Left lobe of liver (tissue), 2 donors: ENCODE data around the gene PLXDC2. TPM values are rescaled to one million over a fixed set of nuclear protein-coding genes. Genes with fewer than 3 reads are reported as not detected.

Experiments used
- ATAC-seq: fragments of 200-7000 bp; cut with Tn5 transposase; one replicate; pipeline ENCODE4 v1.9.1; 2020; ENCODE audit warnings: mild to moderate bottlenecking, moderate library complexity
- DNase-seq: peaks from one replicate; pipeline ENCODE4 v3.0.0-alpha.2; 2020; ENCODE audit warnings: low spot score
- total RNA-seq: library from RNA; stranded (reverse); gene quantifications from one replicate; pipeline ENCODE4 v1.2.1, GENCODE V29; 2021
- donor health status: DM: no; HTN: no; CAD: no; lungs with moderate emphysema.
- donor health status: DM: no; HTN: yes; CAD: no.

The PLXDC2 gene
- total RNA-seq, 1 donor from 2014 or later, result 5.0 TPM

DNA sequence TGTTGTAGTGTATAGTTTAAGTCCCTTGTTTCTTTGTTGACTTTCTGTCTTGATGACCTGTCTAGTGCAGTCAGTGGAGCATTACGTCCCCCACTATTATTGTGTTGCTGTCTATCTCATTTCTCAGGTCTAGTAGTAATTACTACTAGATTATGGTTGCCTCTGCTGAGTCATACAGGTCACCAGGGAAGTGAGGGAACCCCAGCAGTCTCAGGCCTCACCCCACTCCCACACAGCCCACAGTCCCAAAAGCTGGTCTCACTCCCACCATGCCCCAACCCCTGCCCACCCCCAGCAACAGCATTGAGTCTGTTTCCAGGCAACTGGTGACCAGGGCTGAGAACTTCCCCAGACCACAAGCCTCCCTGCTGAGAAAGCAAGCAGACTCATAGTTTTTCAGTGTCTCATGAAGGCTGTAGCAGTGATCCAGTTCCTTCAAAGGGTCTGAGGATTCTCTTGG lies 88.0 kb downstream of the PLXDC2 start:
- ATAC-seq (no peak), DNase-seq (no peak)

DNA sequence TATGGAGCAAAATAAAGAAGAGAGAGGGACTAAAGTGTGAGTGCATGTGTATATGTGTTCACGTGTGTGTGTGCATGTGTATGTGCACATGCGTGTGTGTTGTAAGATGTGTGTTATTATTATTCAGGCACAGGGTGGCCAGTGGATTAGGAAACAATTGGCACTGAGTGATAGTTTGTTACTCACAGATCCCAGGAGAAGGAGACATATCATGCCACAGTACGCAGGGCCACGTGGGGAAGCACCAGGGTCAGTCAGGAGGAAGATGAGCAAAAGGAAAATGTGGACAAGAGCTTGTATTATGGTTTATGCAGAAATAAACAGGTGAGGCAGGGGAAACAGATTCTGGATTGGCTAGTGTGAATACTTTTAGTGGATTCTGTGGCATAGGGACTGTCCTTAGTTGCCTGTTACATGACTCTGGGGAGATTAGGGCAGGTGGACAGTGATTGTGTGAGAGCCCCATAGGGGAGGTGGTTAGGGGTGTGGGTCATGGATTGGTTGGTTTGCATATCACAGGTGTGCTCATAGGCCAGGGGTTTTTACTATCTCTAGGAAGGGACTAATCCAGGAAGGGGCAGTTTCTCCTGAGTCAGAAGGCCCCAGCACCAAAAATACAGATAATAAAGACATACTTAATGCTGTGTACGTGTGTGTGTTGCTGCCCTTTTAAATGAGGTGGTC lies 90.0 kb downstream of the PLXDC2 start:
- ATAC-seq (no peak), DNase-seq (no peak)

DNA sequence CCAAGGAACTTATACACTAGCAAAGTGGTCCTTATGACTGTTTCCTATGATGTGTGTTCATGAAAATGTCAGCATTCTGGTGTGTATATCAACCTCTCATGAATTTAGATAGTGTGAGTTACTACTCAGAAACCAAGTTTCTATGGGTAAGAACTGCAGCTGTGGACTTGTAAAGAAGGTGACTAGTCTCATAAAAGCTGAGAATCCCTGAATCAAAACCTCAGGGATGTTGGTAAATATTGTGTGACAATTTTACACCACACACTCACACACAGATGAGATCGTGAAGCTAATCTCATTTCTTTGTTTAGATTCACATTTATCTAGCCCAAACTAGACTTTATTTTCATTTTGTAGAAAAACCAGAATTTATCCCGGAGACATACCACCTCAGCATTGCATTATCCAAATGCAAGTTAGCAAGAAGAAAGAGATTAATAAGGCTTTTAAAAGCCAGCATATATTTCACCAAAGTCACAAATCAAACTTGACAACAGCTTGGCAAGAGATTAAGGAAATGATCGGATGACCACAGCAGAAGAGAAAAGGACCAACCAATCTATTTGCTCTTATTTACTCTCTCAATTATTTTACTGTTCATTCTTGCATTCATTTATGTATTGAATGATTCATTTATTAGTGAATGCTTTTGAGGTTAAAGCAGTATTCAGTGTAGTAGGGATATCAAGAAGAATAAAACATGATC lies 92.9 kb downstream of the PLXDC2 start:
- DNase-seq, result no peak
- no peak for ATAC-seq

DNA sequence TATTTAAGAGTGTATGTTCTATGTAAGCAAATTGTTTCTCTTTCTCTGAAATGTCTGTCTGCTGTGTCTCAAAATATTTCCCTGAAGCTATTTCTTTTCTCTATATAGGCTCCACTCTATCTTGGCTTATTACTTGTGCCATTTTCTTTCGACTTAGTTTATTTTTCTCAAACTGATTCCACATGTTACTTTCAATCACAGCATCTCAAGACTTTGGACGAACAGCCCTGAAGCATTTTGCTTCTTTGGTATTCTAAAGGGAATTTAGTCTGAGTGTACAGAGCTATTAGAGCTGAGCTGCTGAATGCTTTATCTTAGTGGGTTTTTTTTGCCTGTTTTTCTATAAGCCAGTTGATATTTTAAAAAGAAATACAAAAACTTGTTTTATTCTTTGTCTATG lies 95.7 kb downstream of the PLXDC2 start:
- DNase-seq (no peak), ATAC-seq (no peak)

DNA sequence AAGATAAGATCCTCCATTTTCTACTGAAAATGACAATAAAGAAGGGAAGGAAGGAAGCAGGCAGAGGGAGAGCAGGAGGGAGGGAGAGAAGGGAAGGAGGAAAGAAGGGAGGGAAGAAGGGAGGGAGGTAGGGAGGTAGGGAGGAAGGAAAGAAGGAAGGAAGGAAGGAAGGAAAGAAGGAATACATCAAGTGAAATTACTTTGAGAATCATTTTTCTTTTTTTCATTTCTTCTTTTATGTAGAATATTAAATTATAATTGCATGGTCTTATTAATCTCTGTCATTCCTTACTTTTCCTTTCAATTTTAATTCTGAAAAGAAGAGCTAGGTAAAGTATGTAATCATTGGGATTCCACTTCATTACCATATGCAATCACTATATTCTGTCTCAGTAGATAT lies 97.8 kb downstream of the PLXDC2 start:
- DNase-seq (no peak), ATAC-seq (no peak)

DNA sequence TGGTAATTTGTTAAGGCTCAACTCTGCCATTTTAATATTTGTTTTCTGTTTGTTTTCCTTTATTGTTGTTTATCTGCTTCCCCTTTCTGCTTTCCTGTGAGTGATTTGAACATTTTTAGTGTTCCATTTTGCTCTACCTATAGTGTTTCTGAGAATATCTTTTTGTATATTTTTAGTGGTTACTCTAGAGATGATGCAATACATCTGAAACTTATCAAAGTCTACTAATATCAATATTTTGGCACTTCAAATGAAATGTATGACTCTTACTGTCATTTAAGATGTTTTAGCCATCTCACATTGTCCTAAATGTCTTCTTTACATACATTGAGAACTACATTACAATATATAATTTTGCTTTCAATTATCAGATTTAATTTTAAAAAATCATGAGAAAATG lies 98.9 kb downstream of the PLXDC2 start:
- ATAC-seq, result no peak
- DNase-seq, result no peak

DNA sequence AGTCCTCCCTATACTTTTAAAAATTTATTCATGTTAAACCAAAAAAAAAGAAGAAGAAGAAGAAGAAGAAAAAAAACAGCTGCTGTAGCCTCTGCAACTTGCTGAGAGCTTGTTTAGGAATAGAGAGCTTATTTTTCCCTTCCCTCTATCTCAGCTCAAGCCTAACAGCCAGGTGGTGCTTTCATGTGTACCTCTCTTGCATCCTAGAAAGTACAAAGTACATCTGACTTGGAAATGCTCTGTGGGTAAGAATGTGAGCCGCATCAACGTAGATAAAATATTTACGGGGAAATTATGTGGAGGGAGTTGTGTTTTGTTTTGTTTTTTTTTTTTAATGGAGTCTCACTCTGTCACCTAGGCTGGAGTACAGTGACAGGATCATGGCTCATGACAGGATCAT lies 99.6 kb downstream of the PLXDC2 start:
- peak; percentile 83 for ATAC-seq
- DNase-seq, result no peak

DNA sequence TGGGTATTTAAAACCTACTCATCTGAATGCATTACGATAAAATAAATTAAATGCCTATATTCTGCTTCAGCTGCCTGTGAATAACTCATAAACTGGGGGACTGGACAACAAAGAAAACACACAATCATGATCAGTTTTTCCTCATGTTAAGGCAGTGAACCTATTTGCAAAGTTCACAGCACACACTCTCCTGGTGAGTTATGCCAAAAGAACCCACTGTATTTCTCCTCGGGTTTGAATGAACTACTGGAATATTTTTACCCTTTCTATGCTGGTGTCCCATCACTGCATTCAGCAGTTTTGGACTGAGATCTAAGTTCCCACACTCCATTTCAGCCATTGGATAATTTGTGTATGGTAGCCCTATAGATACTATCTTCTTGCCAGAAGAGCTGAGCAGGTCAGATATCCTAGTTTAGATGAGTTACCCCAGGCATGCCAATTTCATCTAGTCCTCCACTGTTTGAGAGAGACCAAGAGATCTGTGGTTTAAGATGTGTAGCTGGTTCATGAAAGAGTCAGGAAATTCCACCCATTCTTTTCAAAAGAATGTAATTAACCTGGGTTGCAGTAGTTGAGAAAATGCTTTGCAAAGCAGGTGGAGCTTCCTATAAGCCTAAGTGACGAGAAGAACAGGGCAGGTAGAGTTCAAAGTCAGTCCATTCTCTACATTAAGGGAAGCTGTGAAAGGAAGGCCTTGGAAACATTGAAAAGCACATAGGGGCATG lies 101.7 kb downstream of the PLXDC2 start:
- DNase-seq (no peak), ATAC-seq (no peak)

DNA sequence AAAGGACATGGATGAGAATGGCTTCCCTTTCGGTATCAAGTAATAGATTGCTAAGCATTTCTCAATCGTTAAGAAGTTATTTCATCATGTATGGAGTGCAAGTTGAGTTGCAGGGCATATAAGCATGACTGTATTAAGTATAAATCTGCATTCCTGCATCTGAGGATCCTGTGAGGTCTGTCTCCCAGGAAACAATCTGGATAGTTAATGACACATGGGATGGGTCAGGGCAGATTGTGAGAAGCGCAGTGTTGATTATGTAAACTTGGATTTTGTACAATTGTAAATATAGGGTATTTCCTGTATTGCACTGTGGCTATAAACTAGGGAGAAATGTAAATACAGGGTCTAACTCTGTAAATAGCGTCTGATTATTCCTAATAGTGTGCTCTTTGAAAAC lies 102.6 kb downstream of the PLXDC2 start:
- ATAC-seq, result no peak

DNA sequence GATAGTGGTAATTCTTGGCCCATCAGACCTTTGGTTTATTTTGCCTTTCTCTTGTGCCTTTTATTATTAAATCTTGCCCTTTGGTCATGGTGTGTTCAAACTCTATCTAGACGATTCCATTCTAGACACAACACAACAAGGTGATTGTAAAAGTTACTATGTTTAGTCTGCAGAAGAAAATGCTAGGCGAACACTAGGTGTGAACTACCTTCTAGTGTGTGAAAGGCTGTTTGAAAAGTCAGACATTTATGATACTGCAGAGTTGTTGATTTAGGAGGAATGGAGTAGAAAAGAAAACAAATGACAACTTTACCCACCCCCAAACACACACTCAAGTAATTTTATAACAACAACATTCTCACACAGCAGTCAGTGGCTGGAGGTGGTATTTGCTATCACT lies 103.4 kb downstream of the PLXDC2 start:
- ATAC-seq (no peak), DNase-seq (no peak)

More for the DNA sequence above, 102.6 kb downstream of the PLXDC2 start:
- no peak for DNase-seq

DNA sequence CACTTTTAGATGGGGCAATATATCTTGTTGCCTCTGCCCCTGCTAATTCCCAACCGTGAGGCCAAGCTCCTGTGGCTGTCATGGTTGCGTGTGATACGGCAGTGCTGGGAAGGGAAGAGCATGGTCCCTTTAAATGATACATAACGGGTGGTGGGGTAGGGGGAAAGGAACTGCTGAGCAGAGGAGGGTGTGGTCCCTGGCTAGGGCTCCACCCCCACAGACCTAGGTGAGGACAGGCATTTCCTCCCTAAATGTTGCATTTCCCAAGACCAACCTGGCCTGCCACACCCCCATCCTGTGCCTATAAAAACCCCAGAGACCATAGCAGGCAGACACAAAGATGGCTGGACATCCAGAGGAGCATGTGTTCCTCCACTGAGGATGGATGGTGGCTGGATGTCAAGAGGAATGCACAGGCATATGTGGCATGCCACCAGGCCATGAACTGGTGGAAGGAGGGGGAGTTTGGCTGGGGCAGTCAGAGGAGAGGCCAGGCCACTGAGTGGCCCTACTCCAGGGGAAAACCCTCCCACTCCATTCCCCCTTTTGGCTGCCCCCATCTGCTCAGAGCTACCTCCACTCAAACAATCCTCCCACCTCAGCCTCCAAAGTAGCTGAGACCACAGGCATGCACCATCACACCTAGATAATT lies 104.0 kb downstream of the PLXDC2 start:
- no peak for ATAC-seq
- no peak for DNase-seq

DNA sequence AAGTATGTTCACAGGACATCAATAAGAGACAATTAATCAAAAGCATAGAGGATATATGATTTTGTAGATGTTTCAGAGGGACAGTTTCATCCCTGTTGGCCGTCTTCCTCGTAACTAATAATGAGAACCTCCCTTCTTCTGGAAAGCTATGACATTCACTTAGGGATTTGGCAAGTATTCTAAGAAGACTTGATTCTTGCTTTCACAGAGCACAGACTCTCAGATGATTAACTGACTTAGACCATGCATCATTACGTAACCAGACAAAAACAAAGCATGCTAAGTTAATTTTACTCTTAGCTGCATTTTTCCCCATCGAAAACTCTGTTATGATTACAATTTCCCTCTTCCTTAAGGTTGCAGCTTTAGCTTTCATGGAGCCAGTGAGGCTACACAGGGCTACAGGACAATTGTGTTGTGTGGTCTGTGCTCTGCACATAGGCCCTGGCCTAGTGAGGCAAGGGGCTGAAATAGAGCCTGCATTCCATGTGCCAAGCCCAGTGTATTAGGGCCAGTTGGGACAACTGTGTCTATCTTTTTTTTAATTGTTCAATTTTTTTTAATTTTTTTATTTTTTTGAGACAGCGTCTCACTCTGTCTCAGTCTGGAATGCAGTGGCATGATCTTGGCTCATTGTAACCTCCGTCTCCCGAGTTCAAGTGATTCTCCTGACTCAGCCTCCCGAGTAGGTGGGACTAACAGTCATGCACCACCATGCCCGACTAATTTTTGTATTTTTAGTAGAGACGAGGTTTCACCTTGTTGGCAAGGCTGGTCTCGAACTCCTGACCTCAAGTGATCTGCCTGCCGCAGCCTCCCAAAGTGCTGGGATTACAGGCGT lies 105.3 kb downstream of the PLXDC2 start:
- ATAC-seq, result no peak

DNA sequence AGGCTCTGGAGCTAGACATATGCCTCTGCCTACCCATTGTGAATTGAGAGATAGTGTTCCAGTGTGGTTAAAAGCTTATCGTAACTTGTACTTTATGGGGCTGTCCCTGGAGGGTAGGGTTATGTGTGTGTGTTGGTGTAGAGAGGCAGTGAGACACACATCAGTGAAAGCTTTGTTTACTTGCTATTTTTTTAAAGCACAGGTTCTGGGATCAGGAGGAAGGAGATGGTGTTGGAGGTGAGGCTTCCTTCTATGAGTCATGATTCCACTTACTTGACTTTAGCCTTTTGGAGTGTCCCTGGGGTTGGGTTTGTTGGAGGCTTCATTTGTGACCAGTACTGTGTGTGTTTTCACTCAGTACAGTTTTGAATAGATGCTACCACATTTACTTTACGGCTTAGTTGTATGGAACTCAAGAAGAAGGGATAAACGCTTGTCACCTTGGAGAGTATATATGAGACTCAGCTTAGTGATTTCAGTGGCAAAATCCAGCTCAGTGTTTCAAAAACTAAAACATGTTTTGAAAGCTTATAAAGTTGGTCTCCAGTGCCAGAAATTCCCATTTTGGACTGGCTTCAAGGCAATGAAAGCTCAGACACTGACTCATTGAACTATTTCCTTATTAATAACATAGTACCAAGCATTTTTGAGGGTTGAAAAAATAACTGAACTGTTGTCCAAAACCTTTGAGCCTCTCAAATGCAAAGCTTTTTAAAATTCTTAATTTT lies 106.2 kb downstream of the PLXDC2 start:
- DNase-seq (no peak), ATAC-seq (no peak)

More for the DNA sequence above, 105.3 kb downstream of the PLXDC2 start:
- DNase-seq, result no peak

DNA sequence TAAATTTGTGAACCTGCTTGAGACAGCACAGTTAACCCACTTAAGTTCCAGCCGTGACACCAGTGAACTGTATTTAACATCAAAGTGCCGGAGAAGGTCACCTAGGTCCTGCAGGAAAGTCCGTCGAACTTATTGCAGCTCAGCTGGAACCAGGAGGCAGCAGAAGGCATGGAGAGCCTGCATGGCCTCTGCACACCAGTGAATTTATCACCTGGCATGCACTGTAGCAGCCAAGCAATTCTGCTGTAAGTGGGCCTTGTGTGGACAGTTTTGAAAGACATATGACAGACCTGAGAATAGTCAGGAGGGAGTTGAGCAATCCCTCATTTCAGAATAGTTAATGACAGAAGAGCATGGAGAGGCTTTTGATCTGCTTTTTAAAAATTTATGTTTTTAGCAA lies 108.8 kb downstream of the PLXDC2 start:
- ATAC-seq (no peak), DNase-seq (no peak)

DNA sequence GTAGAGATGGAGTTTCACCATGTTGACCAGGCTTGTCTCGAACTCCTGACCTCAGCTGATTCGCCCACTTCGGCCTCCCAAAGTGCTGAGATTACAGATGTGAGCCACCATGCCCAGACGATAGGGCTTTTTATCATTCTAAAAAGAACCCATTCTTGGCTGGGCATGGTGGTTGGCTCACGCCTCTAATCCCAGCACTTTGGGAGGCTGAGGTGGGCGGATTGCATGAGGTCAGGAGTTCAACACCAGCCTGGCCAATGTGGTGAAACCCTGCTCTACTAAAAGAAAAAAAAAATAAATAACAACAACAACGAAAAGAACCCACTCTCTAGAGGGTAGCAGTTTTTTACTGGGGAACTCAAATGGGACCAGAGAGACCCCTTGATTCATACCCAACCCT lies 112.7 kb downstream of the PLXDC2 start:
- ATAC-seq (peak; percentile 2), DNase-seq (no peak)

DNA sequence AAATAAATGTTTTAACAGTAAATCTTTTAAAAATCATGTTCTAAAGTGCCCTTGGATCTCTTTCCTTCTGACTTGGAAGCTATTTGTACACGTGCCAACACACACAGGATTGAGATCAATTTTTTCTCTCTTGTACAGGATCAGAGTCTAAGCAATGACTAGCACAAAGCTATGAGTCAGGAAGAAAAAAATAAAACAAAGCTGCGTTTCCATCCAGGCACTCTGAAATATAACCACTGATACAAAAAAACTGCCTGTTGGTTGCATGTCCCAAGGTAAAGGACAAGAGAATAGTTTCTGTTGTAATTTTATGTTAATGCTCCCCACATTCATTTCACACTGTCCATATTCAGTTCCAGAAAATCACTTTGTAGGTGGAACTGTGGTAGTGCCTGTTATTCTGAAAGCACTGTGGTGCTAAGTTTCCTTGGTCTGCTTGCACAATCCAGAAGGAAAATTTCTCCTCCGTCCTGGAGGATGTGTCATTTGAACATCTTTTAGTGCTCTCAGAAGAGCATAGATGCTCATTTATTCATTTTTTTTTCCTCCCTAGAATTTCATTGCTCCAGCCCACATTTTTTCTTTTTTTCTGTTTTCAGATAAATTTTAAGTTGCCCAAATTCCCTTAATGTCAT lies 113.4 kb downstream of the PLXDC2 start:
- DNase-seq, result no peak
- ATAC-seq, result peak; percentile 65

DNA sequence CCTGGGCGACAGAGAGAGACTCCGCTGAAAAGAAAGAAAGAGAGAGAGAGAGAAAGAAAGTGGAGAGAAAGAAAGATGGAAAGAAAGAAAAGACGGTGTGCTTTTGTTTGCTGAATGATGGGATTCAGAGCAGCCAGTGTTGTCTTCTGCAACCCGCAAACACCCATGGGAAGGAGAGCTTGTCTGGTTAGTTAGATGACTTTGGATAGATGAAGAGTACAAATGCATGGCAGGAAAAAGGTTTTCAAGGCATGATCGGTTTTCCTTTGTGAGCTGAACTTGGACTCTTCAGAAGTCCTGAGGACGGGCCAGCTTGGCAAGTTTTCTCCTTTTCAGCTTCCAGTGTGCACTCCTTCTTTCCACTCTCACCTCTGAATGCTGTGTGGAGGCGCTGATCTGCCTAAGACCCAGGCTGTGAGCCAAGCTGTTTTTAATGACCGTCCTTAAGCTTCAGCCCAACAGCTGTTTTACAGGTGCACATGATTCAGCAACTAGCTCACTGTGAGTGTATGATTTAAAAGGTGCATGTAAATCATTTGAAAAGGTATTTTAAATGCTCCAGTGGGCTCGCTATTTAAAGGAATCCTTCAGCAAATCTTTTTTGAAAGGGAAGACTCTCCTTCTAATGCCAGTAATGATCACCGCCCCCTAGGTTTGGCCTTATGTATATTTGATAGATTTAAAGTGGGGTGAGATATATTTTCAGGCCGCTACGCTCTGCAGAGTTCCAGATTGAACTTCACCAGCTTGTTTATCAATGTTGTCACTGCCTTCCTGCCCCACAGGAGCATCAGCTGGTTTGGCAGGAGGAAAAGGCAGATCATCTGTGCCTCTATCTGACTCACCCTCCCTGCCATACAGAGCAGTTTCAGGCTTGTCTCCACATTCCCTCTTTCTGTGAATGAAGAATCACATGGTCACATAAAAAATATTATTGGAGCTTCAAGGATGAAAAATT lies 115.0 kb downstream of the PLXDC2 start:
- DNase-seq, result no peak

More for the DNA sequence above, 115.0 kb downstream of the PLXDC2 start:
- peak; percentile 75 for ATAC-seq
